GM12874 (cell line): ENCODE results near the gene TMEM164.

Experiments used
- TF ChIP-seq, protein P1 (sequence below): IDR thresholded peaks from 2 replicates; pipeline ENCODE4 v1.5.1; 2011; ENCODE audit warnings: low read depth, mild to moderate bottlenecking, control low read depth, low read length, moderate library complexity; ENCODE audit not compliant: insufficient read depth

TMEM164 gene

GRCh38 chrX:110086162-110086915 lies 83.4 kb downstream of the TMEM164 start:
- TF ChIP-seq, protein P1, sequence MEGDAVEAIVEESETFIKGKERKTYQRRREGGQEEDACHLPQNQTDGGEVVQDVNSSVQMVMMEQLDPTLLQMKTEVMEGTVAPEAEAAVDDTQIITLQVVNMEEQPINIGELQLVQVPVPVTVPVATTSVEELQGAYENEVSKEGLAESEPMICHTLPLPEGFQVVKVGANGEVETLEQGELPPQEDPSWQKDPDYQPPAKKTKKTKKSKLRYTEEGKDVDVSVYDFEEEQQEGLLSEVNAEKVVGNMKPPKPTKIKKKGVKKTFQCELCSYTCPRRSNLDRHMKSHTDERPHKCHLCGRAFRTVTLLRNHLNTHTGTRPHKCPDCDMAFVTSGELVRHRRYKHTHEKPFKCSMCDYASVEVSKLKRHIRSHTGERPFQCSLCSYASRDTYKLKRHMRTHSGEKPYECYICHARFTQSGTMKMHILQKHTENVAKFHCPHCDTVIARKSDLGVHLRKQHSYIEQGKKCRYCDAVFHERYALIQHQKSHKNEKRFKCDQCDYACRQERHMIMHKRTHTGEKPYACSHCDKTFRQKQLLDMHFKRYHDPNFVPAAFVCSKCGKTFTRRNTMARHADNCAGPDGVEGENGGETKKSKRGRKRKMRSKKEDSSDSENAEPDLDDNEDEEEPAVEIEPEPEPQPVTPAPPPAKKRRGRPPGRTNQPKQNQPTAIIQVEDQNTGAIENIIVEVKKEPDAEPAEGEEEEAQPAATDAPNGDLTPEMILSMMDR = no peak

DNA sequence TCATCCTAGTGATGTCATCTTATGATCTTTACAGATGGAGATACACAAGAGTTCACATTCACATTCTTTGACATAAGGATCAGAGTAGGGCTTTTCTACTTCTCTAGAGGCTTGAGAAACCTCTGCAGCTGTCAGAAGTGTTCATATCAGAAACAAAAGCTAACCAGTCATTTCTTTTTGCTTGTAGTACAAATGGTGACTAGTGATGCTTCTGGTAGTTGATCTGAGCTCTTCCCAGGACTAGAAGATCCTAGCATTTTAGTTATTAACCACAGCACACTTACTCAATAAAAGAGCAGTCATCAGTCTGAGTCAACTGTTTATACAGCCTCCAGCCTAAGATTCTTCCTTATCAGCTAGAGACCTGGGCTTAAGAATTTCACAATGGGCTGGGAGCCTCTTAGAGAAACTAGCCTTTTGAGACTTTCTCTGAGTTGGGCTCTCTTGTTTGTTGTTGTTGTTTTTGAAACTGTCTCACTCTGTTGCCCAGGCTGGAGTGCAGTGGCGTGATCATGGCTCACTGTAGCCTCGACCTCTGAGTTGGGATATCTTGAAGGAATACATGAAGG lies 84.1 kb downstream of the TMEM164 start:
- TF ChIP-seq, protein P1 = no peak

DNA sequence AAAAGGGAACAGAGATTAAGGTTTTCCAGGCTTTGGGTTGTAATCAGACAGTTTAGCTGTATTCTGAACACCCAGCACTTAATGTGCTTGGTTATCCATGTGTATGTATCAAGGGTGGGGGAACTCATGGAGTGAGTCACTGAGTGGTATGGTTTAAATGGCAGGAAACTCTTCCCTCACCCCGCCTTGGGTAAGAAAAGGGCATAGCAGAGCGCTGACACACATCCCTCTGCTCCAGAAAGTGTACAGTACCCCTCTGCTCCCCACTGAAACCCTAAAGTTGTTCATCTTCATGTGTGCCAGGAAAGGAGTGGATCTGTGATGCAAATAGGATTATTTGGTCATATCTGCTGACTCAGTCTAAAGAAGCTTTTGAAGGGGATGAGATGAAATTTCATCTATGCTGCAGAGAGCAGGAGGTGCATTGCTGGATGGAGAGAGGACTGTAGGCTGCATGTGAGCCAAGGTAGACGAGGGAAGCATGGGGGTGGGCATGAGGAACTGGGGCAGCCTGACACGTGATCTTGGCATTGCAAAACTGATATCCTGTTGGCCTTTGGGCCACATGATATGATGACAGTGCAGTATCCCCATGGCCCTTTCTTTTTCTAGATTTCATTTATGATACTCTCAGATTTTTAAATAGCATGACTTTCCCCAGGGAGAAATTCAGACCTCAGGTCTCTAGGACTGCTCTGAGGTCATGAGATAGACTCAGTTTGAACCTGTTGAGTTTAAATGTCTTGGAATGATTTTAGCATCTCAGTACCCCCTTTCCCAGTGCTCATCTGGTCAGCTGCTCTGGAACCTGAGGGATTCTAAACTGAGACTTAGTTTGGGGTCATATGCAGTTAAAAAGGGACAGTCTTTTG lies 84.8 kb downstream of the TMEM164 start:
- TF ChIP-seq, protein P1 = no peak

DNA sequence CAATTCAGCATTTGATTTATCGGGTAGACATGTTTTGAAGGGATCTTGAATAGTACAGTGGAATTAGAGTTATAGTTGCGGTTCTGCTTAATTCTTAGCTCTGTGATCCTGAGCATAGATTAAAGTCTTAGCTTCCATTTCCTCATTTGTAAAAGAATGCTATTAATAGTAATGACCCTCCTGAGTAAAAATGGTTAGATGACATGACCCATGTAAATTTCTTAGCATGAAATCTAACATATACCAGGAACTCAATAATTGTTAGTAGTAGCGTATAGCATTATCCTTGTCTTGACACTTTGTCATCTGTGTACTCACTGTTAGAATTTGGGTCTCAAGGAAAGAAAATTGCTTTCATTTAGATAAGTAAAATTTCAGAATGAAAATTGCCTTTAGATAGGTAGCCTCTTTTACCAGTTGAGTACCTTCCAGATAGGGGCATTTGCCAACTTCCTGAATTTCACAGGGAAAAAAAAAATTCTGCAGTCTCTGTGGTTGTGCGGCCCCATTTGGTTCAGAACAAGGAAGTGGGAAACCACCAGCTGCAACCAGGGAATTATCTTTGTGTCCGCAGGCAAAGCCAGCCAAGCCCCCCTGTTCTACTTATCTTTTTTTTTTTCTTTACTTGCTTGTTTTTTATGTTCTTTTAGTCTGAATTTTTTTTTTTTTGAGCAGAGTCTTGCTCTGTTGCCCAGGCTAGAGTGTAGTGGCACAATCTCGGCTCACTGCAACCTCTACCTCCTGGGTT lies 86.9 kb downstream of the TMEM164 start:
- TF ChIP-seq, protein P1 = no peak

DNA sequence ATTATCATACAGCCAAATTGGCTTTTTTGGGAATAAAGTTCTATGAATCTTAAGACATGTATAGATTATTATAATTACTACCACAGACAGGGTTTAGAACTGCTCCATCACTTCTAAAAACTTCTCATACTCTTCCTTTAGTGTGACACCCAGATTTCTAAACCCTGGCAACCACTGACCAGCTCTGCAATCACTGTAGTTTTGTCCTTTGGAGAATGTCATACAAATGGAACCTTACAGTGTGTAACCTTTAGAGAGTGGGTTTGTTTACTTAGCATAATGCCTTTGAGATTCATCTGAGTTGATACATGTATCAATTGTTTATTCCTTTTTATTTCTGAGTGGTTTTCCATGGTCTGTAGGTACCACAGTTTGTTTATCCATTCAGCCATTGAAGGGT lies 95.0 kb downstream of the TMEM164 start:
- TF ChIP-seq, protein P1 = no peak

- TF ChIP-seq, protein P1 = no peak
Observed at GRCh38 chrX:110103344-110103743, 100.4 kb downstream of the TMEM164 start.
